Measurements from ENCODE around the gene MED8. TPM values are rescaled to one million over a fixed set of nuclear protein-coding genes. Genes with fewer than 3 reads are reported as not detected.

The MED8 gene
- total RNA-seq, 1 experiment from 2014 or later = 61.6 TPM

DNA sequence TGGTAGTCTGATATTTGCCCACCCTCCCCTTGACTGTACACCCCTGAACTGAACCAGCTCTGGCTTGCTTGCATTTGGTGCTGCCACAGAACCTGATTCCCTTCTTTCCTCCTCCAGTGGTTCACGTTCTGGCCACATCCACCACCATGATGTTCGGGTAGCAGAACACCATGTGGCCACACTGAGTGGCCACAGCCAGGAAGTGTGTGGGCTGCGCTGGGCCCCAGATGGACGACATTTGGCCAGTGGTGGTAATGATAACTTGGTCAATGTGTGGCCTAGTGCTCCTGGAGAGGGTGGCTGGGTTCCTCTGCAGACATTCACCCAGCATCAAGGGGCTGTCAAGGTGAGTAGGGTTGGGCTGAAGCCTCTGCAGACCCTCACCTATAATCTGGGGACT is 29.0 kb downstream of the MED8 start:
- Mint-ChIP-seq H3K9me3 (ENCODE audit: unreplicated experiment) (no peaks in the 10 kb centered on the region), H3K4me3 (ENCODE audit: unreplicated experiment) (peak overlapping the region; percentile 84), H3K36me3 (ENCODE audit: insufficient read depth, unreplicated experiment) (peaks cover 30% of the 10 kb centered on the region), H3K4me1 (ENCODE audit: insufficient read depth, unreplicated experiment) (peaks cover 41% of the 10 kb centered on the region), H3K27me3 (ENCODE audit: insufficient read depth, unreplicated experiment) (no peaks in the 10 kb centered on the region), H3K27ac (ENCODE audit: low read depth, unreplicated experiment) (no peak overlapping the region)
- ChIA-PET POLR2A (interaction anchor here (0.7 to 1.1 kb wide), 2 partner anchors 94 to 129 kb away, joined by 3 to 4 read pairs; no protein-coding TSS in a partner anchor), CTCF (interaction anchor here (0.8 kb wide), 1 partner anchor 78 kb away, joined by 3 read pairs; no protein-coding TSS in a partner anchor)
- intact Hi-C loops (cut with micrococcal nuclease) = no loop called here
- no TSS peak for BruUV-seq (replicated peaks)
- DNase-seq (ENCODE audit: unreplicated experiment) = no peak
- TF ChIP-seq, protein P1, sequence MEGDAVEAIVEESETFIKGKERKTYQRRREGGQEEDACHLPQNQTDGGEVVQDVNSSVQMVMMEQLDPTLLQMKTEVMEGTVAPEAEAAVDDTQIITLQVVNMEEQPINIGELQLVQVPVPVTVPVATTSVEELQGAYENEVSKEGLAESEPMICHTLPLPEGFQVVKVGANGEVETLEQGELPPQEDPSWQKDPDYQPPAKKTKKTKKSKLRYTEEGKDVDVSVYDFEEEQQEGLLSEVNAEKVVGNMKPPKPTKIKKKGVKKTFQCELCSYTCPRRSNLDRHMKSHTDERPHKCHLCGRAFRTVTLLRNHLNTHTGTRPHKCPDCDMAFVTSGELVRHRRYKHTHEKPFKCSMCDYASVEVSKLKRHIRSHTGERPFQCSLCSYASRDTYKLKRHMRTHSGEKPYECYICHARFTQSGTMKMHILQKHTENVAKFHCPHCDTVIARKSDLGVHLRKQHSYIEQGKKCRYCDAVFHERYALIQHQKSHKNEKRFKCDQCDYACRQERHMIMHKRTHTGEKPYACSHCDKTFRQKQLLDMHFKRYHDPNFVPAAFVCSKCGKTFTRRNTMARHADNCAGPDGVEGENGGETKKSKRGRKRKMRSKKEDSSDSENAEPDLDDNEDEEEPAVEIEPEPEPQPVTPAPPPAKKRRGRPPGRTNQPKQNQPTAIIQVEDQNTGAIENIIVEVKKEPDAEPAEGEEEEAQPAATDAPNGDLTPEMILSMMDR (IDR thresholded peaks at IDR 0.05; ENCODE audit: unreplicated experiment) = no peak

DNA sequence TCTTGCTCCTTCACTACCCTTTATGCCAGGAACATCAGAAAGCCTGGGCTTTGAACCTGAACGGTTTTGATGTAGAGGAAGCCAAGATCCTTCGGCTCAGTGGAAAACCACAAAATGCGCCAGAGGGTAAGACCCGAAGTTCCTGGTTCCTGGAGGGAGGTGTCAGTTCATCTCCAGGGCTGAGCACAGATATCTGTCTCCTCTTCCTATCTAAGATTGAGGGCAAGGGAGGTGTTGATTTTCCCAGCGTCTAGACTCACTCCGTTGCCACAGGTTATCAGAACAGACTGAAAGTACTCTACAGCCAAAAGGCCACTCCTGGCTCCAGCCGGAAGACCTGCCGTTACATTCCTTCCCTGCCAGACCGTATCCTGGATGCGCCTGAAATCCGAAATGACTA is 29.9 kb downstream of the MED8 start:
- TF ChIP-seq, protein P1 (IDR thresholded peaks at IDR 0.05; ENCODE audit: unreplicated experiment) = no peak
- POLR2A ChIA-PET = interaction anchor here (0.7 to 2.7 kb wide), 3 partner anchors 30 to 153 kb away, joined by 4 to 34 read pairs (median 7); partner anchors contain the start of genes MED8 and SZT2
- H3K27me3 Mint-ChIP-seq (ENCODE audit: insufficient read depth, unreplicated experiment) = no peaks in the 10 kb centered on the region
- peaks cover 34% of the 10 kb centered on the region for H3K4me1 Mint-ChIP-seq (ENCODE audit: insufficient read depth, unreplicated experiment)
- H3K27ac Mint-ChIP-seq (ENCODE audit: low read depth, unreplicated experiment) = no peak overlapping the region
- intact Hi-C loops (cut with micrococcal nuclease) = no loop called here
- DNase-seq (ENCODE audit: unreplicated experiment) = peak; percentile 10
- H3K9me3 Mint-ChIP-seq (ENCODE audit: unreplicated experiment) = no peaks in the 10 kb centered on the region
- H3K36me3 Mint-ChIP-seq (ENCODE audit: insufficient read depth, unreplicated experiment) = peaks cover 30% of the 10 kb centered on the region
- no TSS peak for BruUV-seq (replicated peaks)
- CTCF ChIA-PET = interaction anchor here (0.8 to 2.3 kb wide), 2 partner anchors 9 to 78 kb away, joined by 3 to 8 read pairs; no protein-coding TSS in a partner anchor
- H3K4me3 Mint-ChIP-seq (ENCODE audit: unreplicated experiment) = peak overlapping the region; percentile 84

DNA sequence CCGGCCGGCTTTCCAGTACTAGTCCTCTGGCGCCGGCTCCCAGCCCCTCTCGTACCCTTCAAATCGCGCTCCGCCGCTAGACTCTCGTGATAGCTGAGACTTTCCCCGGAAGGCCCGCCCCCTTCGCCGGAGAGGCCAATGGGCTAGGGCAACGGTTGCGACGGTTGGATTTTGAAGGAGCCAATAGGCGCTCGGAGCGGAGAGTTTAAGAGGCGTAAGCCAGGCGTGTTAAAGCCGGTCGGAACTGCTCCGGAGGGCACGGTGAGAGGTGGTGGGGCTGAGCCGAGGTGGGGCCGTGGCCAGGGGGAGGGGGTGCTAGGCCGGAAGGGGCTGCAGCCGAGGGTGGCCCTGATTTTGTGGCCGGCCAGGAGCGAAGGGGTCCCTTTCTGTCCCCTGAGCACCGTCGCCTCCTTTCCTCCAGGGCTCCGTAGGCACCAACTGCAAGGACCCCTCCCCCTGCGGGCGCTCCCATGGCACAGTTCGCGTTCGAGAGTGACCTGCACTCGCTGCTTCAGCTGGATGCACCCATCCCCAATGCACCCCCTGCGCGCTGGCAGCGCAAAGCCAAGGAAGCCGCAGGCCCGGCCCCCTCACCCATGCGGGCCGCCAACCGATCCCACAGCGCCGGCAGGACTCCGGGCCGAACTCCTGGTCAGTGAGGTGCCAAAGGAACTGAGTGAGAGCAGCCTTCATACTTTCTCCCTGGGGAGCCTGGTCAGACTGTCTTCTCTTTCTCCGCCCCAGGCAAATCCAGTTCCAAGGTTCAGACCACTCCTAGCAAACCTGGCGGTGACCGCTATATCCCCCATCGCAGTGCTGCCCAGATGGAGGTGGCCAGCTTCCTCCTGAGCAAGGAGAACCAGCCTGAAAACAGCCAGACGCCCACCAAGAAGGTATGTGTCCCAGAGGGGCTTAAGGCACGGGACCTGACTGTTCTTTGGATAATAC is 30.6 kb downstream of the MED8 start, which contains the start of gene CDC20:
Gene CDC20, plus strand, starts transcription at position 236 of the 948 bp plus-strand sequence. Its CDS starts 235 bp downstream, at position 471.
- intact Hi-C loops (cut with micrococcal nuclease) = loop anchor here (1.0 kb wide), 1 partner anchor 121 kb away; no protein-coding TSS in a partner anchor
- CTCF ChIA-PET = interaction anchor here (0.9 to 2.3 kb wide), 5 partner anchors 7 to 132 kb away, joined by 3 to 8 read pairs (median 5); partner anchors contain the start of gene C1orf210
- peak; percentile 99 for DNase-seq (ENCODE audit: unreplicated experiment)
- TSS peak; percentile 69 for BruUV-seq (replicated peaks)
- TF ChIP-seq, protein P1 (IDR thresholded peaks at IDR 0.05; ENCODE audit: unreplicated experiment) = no peak
- Mint-ChIP-seq H3K27ac (ENCODE audit: low read depth, unreplicated experiment) (peak within 1 kb of the TSS; percentile 70), H3K4me1 (ENCODE audit: insufficient read depth, unreplicated experiment) (peaks cover 31% of the 10 kb centered on the region), H3K9me3 (ENCODE audit: unreplicated experiment) (no peaks in the 10 kb centered on the region), H3K36me3 (ENCODE audit: insufficient read depth, unreplicated experiment) (peaks cover 27% of the 10 kb centered on the region), H3K4me3 (ENCODE audit: unreplicated experiment) (peak within 1 kb of the TSS; percentile 84), H3K27me3 (ENCODE audit: insufficient read depth, unreplicated experiment) (no peaks in the 10 kb centered on the region)
- POLR2A ChIA-PET = interaction anchor here (0.5 to 2.7 kb wide), 17 partner anchors 9 to 556 kb away, joined by 3 to 41 read pairs (median 5); partner anchors contain the start of genes C1orf210, ELOVL1, MED8 and SZT2
